Endometrium (tissue), 2 donors: ENCODE results near the gene PDZD2.

ENCODE experiments used
- FAIRE-seq: peaks from 2 replicates; lab custom pipeline; 2012; peaks lifted over from hg19 to GRCh38; lab: Jason Lieb, UNC
- donor health status: control.
- donor health status: control.

The PDZD2 gene

DNA sequence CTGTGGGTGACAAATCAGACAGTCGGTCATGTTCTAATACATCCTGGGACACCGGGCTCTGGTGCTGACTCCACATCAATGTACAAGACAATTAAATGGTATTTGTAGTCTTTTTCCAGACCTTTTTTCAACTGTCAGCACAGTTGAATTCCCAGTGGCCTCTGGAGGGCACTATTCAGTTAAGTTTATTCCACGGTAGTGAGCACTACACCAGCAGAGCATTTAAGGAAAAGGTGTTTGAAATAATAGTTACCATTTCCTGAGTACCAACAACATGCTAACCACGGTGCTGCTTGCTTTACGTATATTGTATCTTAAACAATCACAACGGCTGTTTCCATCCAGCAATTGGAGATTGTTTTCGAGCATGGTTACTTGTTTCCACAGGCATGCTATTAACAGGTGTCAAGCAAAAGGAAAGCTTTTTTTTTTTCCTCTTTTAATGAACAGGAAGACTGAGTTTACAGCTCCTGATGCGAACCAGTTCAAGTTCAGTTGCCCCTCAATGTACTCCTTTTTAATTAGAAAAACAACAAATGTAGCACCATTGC is 186.7 kb downstream of the PDZD2 start:
- peak; percentile 35 for FAIRE-seq

DNA sequence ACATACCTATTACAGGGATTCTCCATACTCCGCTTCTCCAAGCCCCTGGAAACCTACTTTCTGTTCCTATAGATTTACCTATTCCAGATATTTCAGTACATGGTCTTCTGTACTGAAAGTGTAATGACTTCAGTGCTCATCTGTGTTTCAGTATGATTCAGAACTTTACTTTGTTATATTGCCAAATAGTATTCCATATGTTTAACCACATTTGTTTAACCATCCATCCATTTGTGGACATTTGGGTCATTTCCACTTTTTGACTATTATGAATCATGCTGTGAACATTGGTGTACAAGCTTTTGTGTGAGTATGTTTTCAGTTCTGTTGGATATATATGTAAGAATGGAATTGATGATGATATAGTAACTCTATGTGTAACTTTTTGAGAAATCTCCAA is 188.9 kb downstream of the PDZD2 start:
- FAIRE-seq: no peak

DNA sequence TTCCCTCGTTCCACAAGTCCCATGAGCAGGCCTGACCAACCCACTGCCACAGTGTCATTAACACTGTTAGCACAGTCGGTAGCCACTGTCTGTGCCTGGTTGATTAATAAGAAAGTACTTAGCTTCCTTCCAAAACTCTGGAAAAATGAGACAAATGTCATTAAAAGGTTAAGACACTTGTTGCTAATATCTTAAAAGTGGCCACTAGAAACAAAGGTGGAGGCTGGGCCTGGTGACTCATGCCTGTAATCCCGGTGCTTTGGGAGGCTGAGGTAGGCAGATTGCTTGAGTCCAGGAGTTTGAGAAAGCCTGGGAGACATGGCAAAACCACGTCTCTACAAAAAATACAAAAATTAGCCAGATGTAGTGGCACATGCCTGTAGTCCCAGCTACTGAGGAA is 194.0 kb downstream of the PDZD2 start:
- no peak for FAIRE-seq

DNA sequence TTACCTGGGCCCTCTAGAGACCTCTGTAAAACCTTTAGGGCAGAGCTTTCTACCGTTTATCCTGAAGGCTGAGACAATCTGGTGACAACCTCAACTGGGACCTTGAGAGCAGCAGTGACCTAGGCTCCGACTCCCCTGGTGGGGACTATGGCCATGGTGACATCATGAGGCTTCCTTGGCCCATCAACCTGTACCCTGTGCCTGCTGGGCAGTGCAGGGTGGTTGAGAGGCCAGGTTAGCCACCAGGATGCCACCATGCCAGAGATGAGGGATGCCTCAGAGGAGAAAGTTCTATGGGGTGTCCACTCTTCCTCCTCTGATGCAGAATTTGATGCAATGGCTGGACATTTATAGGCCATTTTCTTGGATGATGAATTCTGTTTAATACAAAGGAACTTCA is 194.8 kb downstream of the PDZD2 start:
- no peak for FAIRE-seq

DNA sequence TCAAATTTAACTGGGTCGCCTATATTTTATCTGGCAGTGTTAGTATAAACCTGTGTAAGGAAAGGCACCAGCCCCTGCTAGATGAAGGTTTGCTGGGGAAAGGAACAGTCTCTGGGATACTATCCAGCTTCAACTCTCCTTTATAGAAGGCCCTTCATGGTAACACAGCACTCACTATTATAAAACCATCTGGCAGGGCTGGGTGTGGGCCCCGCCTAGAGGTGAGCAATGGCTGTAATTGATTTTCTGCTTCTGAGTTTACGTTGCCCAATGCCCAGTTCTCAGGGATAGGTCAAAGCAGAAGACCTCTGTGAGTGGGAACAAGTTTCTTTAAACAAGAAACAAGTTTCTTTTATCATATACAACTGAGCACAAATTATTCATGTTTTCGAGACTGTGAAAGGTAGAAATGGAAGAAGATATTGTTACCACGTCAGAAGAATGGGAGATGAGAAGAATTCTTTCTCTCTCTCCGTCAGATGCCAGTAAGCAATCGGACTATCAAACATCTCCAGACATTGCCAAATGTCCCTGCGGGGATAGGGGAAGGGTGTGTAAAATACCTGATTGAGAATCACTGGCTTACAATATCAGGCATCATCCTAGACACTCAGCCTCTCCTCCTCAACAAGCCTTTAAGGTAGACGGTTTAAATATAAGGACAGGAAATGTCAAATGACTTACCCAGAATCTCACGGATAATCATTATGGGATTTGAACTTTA is 205.9 kb downstream of the PDZD2 start:
- no peak for FAIRE-seq

DNA sequence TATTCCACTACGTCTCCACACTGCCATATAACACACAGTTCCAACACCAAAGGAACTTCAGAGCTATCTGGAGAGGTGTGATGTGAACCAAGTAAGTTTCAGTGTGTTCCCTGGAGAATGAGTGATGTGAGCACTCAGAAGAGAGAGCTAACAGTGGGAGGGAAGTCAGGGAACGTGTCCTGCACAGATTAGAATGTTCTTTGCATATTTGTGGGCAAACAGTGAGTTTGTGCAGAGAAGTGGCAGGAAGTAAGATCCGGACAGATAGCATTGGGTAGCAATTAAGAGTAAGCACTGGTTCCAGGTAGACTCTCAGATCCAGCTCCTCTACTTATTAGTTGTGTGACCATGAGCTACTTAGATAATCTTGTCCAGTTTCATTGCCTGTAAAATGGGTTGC is 206.4 kb downstream of the PDZD2 start:
- FAIRE-seq: no peak

DNA sequence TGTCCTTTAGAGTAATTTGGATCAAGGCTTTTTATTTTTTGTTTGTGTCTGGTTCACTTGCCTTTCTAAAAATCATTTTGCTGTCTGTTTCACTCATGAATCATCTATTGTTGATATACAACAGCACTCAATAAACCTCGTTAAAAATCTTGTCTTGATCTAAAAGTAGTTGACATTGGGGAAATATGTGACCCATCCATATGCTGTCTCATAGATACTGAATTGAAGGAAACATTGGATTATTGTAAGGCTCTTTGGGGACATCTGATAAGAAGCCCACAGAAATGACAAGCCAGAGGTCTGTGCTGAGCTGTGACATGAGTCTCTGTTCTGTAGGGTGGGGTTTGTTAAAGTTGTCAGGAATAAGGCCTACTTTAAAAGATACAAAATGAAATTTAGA is 208.0 kb downstream of the PDZD2 start:
- no peak for FAIRE-seq

DNA sequence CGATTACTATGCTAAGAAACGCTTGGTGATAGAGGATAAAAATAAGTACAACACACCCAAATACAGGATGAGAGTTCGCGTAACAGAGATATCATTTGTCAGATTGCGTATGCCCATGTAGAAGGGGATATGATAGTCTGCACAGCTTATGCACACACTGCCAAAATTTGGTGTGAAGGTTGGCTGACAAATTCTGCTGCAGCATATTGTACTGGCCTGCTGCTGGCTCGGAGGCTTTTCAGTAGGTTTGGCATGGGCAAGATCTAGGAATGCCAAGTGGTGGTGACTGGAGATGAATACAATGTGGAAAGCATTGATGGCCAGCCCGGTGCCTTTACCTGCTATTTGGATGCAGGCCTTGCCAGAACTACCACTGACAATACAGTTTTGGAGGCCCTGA is 208.4 kb downstream of the PDZD2 start:
- no peak for FAIRE-seq

DNA sequence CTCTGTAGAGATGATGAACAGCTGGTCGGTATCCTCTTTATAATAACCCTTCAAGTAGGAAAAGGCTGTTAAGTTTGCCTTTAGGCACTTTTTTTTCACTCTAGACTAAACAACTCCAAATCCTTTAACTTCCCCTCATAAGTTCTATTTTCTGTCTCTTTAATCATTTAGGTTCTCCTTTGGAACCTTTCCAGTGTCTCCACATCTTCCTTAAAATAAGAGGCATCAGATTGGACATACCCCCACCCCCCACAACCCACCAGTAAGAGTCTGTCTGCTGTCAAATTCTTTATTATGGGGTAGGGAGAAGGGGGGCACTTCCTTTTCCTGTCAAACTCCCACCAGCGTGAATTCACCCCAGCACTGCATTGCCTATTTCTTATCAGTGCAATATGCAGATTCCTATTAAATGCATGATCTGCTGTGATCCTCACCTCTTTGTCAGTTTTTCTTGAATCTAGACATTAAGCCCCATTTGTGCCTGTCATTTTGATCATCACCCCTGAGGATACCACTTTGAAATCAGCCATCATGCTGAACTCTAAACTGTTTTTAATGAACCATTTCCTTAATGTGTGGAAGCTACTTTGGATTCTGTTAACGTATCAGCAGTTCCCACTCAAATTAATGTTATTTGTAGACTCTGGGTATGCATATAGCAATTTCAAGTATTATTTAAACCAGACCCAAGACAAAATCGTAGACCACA is 212.2 kb downstream of the PDZD2 start:
- no peak for FAIRE-seq

DNA sequence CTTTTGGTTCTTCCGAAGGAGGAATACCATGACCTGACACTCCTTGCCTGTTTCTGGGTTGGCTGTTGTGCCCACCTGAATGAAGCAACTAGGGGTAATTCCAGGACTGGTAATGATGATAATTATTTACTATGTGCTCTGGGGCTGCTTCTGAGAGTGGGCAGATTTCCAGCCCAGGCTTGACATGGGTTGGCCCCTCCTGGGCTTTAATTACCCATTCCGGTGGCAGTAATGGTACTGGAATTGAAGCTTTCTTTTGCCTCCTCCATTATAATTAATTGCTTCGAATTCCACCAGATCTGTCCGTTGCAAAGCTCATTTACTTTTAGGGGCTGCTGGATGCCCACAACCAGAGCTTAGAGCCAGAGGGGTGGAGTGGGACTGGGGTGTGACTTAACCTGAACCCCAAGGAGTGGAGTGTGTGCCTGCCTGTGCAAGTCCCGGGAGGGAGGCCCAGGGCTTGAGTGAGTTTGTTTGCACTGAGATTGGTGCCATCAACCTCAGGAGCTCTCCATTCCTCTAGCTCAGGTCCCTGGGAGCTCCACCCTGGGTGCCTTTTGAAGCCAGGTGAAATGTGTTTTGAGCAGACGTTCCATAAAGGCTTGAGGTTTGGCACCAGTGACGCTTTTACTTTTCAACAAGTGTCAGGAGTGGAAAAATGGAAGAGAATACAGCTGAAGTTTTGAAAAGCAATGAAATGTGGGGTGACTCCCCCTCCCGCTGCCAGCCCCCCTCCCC is 214.6 kb downstream of the PDZD2 start:
- FAIRE-seq: no peak

DNA sequence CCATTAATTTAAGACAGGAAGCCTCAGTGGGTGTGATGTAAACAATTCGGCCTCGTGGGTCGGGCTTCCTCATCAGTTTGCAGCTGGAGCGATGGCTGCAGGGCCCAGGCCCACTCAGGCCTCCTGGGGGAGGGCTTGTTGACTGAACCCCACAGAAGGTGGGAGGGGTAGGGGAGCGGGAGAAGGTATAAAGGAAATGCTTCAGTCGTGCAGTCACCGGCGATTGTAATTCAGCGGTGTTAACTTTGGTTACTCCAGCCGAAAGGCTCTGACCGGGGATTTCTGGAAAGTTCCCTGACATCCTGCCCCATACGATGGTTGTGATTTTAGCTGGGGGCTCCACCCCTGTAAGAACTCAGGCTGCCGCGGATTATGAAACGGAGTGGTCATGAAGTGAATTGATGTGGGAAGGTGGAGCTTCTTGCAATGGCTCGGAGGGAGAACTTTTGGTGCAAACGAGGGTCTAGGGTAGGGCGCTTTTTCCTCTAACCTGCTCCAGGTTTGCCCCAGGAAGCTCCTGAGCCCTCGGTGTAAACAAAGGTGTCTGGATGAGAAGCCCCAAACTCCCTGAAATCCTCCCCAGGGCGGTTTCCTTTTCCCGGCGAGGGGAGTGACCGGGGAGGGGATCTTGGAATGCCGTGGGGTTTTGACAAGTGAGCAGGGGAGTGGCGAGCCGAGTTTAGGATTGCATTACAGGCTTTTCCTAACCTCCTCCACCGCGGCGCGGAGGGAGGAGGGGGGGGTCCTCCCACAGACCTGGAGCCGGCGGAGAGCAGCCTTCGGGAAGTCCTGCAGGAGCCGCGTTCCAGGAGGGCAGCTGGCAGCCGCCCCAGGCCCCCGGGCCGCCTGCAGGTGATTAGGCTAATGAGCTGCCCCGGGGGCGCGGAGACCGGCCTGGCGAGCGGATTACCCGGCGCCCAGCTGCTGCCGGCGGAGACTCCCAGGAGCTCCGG is 215.5 kb downstream of the PDZD2 start:
- FAIRE-seq: no peak

DNA sequence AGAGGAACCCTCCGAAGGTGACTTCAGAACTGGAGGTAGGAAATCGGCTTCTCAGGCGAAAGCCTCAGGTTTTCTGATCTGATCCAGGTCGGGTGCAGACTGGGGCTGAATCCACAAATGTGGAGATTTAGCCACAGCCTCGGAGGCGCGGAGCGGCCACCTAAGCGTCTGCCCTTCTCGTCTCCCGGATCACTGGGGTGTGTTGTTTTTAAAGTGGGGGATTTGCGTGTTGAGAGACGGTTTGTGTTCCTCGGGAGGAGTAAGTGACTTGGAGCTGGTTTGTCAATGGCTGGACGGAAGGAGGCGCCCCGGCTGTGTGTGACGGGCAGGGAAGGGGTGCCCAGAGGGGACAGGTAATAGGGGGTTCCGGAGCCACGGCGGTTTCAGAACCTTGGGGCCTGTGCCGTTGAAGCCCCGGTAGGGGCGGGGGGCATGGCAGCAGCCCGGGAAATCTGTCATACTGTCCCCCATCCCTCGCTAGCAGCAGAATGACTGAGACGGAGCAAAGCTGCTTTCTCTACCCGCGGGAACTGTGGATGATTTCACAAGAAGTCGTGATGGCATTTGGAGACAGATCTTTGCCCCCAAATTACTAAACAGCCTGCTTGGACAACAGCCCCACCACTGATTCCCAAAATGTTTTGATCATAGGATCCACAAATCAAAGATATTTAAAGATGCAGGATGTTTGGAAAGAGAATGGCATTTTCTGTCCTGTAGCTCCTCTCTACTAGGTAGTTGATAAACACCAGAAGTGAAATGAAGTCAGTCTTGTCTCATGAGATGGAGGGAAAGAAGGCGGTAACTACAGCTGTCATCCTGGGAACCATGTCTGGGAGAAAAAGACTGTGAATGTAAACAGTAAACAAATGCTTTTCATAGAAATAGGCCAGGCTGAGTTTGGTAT is 216.5 kb downstream of the PDZD2 start:
- no peak for FAIRE-seq

DNA sequence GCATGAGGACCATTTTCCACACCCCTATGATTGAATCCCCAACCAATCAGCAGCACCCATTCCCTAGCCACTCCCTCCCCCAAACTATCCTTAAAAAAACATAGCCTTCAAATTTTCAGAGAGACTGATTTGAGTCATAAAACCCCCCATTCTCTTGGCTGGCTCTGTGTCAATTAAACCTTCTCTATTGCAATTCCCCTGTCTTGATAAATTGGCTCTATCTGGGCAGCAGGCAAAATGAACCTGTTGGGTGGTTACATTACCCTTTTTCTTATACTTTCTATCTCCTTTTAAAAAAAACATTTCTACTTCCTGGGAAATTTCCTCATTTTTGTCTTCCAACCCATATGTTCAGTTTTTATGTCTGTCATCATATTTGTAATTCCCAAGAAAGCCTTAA is 220.2 kb downstream of the PDZD2 start:
- no peak for FAIRE-seq

DNA sequence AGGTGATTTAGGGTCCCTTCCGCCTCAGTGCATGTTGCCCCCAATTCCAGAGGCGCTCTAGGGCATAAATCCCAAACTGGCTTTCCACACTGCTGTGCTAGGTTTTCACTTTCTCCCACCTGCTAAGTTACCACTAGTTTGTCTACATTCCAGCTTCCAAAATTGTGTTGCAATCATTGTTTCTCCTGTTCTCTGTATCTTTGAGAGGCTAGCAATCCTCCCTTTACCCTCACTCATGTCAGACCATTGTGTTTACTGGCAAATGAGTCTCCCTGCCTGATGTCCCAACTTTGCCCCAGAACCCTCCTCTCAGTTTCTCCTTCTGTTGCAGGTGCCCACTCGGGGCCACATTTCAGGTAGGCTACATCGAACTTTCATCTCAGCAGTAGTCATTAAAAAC is 221.3 kb downstream of the PDZD2 start:
- no peak for FAIRE-seq

DNA sequence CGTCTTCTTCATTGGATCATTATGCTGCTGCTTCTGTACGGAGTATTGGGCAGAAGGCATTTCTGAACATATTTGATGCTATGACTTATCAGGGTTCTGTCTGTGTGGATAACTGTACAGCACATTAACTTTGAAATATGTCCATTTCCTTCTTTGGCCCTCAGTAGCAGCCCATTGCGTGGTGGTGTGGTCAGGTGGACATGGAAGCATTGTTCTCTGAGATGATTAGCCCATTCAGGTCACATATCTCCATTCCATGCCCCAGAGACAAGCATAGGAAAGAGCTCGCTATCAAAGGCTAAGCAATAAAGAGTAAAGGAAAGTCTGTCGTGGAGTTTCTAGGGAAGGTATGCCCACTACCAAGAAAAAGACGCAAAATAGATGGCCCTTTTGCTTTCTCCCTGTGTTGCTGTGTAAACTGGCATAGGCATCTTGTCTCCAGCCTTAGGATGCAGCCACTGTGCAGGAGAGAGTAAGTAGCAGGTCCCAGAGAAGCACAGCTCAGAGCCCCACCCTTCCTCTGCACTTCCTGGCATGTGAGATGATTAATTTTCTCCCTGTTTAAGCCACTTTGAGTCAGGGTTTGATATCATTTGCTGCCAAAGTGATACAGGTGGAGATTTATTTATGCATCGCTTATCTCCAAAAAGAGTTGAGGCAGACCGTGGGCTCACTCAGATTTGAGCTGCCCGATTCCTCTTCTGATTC is 221.9 kb downstream of the PDZD2 start:
- FAIRE-seq: no peak

DNA sequence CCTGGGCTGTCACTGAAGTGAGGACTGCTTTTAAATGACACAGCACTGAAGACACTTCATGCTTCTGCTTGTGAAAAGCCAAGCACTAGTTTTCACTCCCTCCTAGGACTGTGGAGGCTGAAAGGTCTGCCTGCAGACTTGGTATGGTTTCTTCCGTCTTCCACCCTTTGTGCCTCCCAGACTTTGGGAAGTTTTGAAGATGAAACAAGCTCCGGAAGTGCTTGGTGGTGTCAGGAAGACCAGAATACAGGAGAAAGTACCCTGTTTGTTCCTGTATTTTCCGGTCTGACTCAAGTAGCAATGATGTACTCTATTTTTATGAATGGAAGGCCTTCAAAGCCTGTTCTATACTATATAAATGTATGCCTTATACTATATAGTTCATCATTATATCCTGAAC is 222.7 kb downstream of the PDZD2 start:
- no peak for FAIRE-seq

DNA sequence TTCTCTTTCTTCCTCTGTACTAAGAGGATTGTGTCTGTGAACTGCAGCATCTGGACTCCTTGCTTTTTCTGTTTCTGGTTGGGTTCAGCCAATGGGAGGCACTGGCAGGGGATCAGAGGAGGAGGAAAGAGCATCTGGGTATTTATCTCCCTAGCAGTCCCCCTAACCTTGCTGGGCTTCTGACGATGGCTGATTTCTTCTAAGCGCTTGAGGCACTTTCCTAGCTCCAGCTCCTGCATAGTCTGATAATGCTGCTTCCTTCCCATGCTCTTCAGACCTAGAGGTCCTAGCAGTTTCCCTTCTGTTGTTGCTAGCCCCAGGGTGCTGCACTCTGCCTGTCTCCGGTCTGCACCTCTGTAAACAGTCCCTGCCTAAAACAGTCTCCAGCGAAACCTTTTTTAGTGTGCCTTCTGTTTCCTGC is 225.1 kb downstream of the PDZD2 start:
- no peak for FAIRE-seq

DNA sequence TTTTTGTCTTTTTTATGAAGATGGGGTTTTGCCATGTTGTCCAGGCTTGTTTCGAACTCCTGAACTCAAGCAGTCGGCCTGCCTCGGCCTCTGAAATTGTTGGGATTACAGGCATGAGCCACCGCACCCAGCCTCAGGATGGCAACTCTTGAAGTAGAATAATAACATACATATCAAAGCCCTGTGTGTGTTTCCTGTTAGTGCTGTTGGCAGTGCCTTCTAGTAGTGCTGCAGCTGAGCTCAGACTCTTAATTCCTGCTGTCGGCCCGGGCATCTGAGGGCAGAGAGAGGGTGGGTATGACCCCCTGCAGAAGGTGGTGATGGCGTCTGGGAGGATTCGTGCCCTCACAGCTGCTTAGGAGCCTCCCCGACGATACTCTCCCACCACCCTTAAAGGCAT is 227.2 kb downstream of the PDZD2 start:
- no peak for FAIRE-seq

DNA sequence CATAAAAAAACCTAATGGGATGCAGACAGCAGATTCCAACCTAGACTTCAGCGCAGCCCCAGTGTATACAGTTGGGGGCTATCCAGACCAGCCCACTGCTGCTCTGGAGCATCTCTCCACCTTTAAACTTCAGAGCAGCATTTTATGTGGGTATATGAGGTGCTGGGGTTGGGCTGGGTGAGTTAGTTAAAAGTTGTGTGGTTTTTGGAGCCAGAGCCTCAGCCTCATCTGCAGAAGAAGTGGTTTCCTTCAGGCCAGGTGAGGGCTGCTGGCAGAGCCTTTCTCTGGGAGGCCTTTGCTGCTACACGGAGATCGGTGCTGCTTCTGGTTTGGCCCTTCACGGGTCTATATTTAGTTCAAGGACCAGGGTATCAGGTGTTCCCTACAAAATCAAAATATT is 228.3 kb downstream of the PDZD2 start:
- no peak for FAIRE-seq

DNA sequence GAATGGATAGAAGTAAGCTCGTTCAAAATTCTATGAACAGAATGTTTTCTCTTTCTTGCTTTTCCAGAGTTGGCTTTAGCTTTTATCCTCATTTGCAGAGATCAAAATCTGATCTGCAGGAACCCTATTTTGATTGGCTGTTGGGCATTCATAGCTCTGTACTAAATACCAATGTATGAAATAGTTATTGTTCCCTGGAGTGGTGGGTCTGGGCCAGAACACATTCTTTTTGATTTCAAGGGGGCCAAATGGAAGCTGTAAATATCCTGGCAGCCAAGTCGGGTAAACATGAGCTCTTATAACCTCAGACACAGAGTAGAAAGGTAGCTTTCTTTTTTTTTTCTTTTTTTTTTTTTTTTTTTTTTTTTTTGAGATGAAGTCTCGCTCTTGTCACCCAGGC is 241.5 kb downstream of the PDZD2 start:
- FAIRE-seq: no peak
